ENCODE data around the gene OR4C6.

Gene OR4C6

DNA sequence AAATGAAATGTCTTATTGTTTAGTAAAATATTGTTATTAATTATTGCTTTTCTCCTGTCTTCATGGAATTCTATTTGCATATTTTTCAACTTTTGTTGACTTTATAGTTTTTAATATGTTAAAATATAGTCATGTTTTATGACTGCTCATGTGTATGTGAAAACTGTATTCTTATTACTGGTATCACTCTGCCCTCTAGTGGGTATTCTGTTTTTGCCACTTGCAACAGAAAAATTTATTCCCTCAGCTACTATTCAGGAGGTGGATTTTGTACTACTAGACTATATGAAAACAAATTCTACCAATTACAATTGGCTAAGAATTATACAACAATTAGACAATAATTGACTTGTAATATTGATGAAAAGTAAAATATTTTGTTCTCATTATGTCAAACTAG, 45.0 kb downstream of the OR4C6 start:
- Histone ChIP-seq H3K9me3 (replicated peaks; ENCODE audit: insufficient read depth, low read length) (no peaks in the 10 kb centered on the region), H3K4me2 (ENCODE audit: low read depth, low read length) (no peak overlapping the region), H3K27me3 (replicated peaks; ENCODE audit: insufficient read depth, low read length) (no peaks in the 10 kb centered on the region), H4K20me1 (ENCODE audit: insufficient read depth, low read length) (no peaks in the 10 kb centered on the region), H2AFZ (ENCODE audit: low read length) (no peak overlapping the region), H3K79me2 (ENCODE audit: low read length) (no peaks in the 10 kb centered on the region), H3K9me2 (replicated peaks; ENCODE audit: insufficient read depth, low read length) (no peaks in the 10 kb centered on the region), H3F3A (ENCODE audit: insufficient read depth, low read length) (no peaks in the 10 kb centered on the region), H3K9ac (ENCODE audit: low read length) (no peak overlapping the region), H3K4me3 (ENCODE audit: low read length) (no peak overlapping the region), H3K36me3 (replicated peaks; ENCODE audit: insufficient read depth, low read length) (no peaks in the 10 kb centered on the region), H3K27ac (ENCODE audit: low read length) (no peak overlapping the region), H3K4me1 (ENCODE audit: low read length) (no peaks in the 10 kb centered on the region)
- peak; percentile 53 for DNase-seq
- TF ChIP-seq, protein P1, sequence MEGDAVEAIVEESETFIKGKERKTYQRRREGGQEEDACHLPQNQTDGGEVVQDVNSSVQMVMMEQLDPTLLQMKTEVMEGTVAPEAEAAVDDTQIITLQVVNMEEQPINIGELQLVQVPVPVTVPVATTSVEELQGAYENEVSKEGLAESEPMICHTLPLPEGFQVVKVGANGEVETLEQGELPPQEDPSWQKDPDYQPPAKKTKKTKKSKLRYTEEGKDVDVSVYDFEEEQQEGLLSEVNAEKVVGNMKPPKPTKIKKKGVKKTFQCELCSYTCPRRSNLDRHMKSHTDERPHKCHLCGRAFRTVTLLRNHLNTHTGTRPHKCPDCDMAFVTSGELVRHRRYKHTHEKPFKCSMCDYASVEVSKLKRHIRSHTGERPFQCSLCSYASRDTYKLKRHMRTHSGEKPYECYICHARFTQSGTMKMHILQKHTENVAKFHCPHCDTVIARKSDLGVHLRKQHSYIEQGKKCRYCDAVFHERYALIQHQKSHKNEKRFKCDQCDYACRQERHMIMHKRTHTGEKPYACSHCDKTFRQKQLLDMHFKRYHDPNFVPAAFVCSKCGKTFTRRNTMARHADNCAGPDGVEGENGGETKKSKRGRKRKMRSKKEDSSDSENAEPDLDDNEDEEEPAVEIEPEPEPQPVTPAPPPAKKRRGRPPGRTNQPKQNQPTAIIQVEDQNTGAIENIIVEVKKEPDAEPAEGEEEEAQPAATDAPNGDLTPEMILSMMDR (IDR thresholded peaks at IDR 0.05; ENCODE audit: low read length), result peak; percentile 72
- no peak for TF ChIP-seq EZH2 (optimal IDR thresholded peaks at IDR 0.05; ENCODE audit: low read depth, low read length)
- no peak for TF ChIP-seq EZH2phosphoT487 (IDR thresholded peaks at IDR 0.05; ENCODE audit: low read length)

DNA sequence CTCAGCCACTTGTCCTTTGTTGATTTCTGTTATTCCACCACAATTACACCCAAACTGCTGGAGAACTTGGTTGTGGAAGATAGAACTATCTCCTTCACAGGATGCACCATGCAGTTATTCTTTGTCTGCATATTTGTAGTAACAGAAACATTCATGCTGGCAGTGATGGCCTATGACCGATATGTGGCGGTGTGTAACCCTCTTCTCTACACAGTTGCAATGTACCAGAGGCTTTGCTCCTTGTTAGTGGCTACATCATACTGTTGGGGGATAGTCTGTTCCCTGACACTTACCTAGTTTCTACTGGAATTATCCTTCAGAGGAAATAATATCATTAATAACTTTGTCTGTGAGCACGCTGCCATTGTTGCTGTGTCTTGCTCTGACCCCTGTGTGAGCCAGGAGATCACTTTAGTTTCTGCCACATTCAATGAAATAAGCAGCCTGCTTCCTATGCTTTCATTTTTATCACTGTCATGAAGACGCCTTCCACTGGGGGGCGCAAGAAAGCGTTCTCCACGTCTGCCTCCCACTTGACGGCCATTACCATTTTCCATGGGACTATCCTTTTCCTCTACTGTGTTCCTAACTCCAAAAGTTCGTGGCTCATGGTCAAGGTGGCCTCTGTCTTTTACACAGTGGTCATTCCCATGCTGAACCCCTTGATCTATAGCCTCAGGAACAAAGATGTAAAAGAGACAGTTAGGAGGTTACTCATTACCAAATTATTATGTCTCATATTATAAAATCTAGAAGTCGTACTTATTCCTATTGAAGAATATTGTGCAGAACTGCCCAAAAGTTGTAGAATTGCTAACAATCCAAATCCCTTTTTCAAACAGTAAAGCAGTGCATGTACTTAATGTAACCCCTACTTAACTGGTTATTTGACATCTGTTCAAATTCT, 53.2 kb downstream of the OR4C6 start:
- DNase-seq, result peak; percentile 37
- Histone ChIP-seq H3K4me1 (ENCODE audit: low read length) (no peaks in the 10 kb centered on the region), H3K4me2 (ENCODE audit: low read depth, low read length) (no peak overlapping the region), H4K20me1 (ENCODE audit: insufficient read depth, low read length) (no peaks in the 10 kb centered on the region), H3K79me2 (ENCODE audit: low read length) (no peaks in the 10 kb centered on the region), H3K9me3 (replicated peaks; ENCODE audit: insufficient read depth, low read length) (no peaks in the 10 kb centered on the region), H3K27me3 (replicated peaks; ENCODE audit: insufficient read depth, low read length) (no peaks in the 10 kb centered on the region), H3K36me3 (replicated peaks; ENCODE audit: insufficient read depth, low read length) (no peaks in the 10 kb centered on the region), H2AFZ (ENCODE audit: low read length) (peak overlapping the region; percentile 9; the same call in 1 of the 2 replicates), H3K27ac (ENCODE audit: low read length) (no peak overlapping the region), H3K9ac (ENCODE audit: low read length) (no peak overlapping the region), H3K9me2 (replicated peaks; ENCODE audit: insufficient read depth, low read length) (no peaks in the 10 kb centered on the region), H3F3A (ENCODE audit: insufficient read depth, low read length) (no peaks in the 10 kb centered on the region), H3K4me3 (ENCODE audit: low read length) (no peak overlapping the region)
- TF ChIP-seq, protein P1 (IDR thresholded peaks at IDR 0.05; ENCODE audit: low read length), result peak; percentile 54
- TF ChIP-seq EZH2 (optimal IDR thresholded peaks at IDR 0.05; ENCODE audit: low read depth, low read length), result no peak
